Epidermal melanocyte (primary cell): ENCODE data around the gene ACAN.

Experiments used
- DNase-seq: peaks from one replicate; pipeline ENCODE4 v3.0.0; 2011; ENCODE audit warnings: low spot score; ENCODE audit not compliant: insufficient read length

The ACAN gene

DNA sequence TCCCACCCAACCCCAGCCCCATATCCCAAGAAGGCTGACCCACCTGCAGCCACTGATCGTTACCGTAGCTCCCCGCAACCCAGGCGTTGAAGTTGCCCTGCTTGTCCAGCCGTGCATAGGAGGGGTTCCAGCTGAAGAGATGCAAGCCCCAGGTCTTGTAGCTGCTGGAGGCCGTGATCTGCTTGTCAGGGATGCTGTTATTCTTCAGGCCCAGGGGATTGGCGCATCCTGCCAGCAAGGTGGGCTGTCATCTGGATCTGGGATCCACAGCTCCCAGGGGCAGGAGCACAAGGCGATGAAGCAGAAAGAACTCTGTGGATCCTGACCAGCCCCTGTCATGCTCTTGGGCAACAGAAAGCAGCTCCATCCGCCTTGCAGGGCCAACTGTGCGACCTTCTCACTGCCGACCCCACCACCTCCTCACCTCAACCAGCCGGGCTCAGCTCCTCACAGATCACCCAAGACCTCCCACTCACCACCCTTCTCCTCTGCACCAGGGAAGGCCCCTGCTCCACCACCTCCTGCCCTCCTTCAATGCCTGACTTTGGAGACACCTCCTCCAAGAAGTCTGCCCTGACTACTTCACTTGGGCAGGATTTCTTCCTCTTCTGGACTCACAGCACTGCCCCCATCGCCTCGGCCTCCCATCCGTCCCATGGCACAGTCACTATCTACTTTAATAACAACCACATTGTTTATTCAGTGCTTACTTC, 98.4 kb downstream of the ACAN start:
- no peak for DNase-seq

DNA sequence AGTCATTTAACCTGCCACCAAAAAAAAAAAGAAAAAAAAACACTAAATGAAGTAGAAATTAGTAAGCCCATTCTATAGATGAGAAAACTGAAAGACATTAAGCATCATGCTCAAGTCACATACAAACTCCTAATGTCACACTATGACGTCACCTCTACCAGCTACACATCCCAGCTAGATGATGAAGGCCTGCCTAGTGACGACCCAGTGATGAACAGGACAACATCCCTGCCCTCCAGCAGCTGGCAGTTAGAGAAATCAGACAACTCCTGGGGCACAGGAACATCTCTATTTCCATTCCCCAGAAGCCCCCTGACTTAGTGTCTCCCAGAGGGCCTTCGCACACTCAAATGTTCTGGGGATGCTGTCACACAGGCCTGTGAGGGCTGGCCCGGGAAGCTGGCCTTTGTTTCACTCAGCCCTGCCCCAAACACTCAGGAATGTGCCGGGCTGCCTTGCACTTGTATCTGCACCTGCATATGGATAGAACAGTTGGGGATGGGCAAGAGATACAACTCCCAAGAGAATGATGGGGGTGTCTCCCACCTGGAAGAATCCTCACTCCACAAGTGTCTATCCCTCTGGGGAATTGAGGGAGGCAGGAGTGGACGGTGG, 99.1 kb downstream of the ACAN start:
- DNase-seq, result no peak

DNA sequence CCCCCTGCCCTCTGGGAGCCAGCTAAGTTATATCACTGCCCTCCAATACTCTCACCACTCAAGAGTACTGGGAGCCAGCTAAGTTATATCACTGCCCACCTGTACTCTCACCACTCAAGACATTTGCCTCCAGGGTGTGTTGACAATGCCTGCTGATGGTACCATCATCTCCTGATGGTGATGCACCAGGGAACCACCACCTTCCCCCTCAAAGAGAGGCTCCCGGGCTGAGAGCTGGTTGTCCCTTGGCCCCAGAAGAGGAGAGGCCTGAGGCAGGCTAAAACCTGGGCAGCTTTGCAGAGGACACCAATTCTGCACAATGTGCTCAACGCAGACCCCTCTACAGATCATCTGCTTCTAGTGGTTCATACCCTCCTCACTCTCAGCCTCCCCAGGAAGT, 99.6 kb downstream of the ACAN start:
- DNase-seq, result no peak

DNA sequence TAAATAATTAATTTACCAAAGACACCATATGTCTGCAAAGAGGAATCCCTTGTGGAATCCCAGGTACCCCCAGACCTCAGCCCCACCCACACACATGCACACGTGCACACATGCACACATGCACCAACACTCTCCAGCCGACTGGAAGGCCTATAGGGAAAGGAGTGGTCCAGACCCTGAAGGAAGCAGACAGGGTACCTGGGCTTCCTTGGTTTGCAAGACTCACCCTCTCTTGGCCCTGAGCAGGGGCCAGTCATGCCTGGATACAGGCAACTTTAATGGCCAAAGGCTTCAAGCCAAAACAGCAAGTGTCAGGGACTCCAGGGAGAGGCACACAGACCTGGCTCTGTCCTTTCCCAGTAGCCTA, 101.0 kb downstream of the ACAN start:
- no peak for DNase-seq

DNA sequence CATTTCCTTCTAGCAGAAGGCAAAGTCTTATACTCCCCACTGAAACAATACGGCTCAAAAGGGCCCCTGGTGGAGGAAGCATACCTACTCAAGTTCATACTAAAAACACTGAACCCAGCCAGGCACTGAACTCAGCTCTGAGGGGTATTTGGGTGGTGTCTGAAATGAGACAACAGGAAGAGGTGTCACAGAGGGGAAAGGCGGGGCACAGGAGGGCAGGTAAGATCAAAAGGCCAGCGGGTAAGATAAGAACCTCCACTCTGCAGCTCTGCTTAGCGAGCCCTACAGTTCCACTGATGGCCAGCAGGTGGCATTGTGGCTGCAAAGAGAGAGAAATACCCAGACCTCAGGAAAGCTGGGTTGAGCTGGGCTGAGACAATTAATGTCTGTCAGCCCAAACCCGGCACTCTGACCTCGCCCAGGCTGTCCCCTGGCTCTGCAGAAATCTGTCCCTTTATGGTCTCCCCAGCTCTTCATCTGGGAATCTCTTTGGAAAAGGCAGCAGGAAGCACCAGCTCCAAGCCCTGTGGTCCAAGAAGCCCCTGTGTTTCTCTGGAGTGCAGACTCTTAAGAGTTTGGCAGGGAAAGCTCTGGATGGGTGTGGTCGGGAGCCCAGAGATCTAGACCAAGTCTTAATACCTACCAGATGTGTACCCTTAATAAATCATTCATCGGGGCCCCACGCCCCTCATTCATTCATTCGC, 101.5 kb downstream of the ACAN start:
- DNase-seq, result peak; percentile 84

DNA sequence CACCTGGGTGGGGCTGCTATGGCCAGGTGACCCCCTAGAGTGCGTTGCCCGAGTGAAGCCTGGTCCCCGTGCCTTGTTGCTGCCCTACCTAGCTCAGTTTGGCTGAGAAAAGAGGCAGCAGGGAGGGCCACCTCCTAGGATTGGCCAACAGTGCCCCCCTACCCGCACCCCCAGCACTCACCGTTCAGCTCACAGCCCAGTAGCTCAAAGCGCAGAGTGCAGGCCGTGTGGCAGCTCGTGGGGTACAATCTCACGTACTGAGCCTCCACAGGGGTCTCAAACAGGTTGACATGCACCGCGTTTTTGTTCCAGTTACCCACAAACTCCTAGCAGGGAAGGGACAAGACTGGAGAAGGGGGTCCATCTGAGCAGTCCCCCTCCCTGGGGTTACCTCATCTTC, 102.3 kb downstream of the ACAN start:
- no peak for DNase-seq

DNA sequence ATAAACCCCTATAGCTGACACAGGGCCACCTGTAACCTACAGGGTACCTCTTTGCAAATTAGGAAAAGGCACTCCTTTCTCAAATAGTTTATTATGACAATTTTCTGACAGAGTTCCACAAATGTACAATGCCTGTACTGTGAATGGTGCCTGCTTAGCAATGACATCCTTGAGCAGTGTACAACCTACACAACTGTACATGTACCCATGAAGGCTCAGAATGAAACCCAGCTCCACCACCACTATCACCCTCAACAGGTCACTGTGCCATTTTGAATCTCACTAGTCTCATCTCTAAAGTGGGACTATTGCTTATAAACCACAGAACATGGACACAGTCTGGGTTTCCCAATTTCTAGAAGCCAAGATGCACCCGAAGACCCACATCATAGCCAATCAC, 102.9 kb downstream of the ACAN start:
- no peak for DNase-seq

DNA sequence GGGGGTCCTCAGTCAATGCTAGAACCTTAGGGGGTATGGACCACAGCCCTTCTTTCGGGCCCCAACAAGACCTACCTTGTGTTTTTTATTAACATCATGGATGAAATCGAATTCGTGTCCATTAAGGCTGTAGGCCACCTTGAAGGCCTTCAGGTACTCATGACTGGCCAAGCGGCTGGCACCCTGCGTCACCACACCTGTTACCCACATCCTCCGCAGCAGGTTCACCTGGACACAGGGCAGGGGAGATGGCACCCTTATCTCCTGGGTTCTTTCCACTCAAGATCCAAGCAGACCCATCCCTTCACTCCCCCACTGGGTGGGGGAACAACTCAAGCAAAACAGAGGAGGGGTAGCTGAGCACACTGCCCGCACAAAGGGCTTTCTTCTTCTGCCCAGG, 103.3 kb downstream of the ACAN start:
- DNase-seq, result no peak

DNA sequence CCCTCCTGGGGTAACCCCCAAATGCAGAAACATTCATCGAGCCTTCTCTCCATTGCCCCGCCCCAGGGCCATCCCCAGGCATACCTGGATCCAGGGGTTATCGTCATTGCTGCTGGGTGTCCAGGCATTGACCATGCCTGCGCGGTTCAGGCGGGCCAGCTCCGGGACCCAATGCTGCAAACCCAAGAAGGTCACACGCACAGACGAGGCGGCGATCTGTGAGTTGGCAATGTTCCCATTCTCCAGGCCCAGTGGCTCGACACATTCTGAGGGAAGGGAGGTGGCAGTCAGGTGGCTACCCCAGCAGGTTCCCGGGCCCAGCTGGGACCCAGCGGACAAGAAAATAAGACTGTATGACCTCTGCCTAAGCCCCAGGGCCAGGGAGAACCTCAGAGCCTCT, 103.9 kb downstream of the ACAN start:
- no peak for DNase-seq

DNA sequence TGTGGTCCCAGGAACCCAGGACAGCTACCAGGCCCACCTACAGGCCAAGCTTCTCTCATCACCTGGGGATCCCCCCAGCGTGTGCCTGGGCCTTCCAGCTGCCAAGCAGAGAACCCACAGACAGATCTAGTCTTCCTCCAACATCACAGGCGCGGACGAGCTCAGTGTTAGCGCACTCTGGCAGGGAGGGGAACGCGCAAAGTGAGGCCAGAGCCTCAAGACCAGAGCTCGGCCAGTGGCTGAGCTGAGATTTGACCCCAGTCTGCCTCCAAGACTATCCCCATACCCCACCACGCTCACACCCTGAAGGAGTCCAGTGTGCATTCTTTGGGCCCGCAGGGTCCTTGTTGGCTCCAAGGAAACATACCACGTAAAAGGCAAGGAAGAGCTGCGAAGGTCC, 104.9 kb downstream of the ACAN start:
- DNase-seq, result no peak

DNA sequence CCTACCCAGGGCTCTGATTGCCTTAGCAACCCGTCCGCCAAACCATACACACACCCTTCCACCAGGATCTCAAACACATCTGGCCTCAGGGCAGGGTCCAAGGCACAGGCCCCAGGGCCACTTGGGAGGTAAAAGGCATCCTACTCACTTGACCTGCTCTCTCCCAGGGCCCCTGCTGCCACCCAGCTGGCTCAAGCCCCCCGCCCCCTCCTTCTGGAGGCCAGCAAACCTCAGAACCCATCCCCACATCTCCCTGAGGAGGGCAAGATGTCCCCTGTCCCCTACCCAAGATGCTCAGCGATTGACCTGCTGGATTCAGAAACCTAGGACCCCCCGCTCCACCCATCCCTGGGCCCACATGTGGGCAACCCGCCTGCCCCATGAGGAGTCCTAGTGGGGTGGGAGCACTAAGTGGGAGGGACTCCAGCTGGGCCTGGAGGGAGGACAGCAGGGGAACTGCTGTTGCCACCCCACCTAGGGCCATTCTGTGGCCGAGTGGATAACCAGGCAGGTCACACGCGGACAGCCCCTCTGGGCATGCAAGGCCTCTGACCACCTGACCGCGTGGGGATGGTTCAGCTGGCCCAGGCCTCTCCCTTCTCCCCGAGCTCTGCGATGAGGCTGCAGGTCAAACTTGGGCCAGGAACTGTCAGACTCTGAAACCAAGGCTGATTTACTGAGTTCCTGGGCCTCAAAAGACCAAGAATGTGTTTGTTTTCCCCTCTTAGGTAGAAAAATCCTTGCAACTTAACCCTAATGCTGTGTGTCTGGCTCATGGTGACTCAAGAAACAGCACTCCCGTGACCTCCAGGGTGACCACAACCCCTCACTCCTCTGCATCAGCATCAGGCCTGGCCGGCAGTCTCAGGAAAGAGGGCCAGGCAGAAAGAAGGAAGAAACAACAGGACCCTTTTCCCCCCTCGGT, 105.7 kb downstream of the ACAN start:
- no peak for DNase-seq

DNA sequence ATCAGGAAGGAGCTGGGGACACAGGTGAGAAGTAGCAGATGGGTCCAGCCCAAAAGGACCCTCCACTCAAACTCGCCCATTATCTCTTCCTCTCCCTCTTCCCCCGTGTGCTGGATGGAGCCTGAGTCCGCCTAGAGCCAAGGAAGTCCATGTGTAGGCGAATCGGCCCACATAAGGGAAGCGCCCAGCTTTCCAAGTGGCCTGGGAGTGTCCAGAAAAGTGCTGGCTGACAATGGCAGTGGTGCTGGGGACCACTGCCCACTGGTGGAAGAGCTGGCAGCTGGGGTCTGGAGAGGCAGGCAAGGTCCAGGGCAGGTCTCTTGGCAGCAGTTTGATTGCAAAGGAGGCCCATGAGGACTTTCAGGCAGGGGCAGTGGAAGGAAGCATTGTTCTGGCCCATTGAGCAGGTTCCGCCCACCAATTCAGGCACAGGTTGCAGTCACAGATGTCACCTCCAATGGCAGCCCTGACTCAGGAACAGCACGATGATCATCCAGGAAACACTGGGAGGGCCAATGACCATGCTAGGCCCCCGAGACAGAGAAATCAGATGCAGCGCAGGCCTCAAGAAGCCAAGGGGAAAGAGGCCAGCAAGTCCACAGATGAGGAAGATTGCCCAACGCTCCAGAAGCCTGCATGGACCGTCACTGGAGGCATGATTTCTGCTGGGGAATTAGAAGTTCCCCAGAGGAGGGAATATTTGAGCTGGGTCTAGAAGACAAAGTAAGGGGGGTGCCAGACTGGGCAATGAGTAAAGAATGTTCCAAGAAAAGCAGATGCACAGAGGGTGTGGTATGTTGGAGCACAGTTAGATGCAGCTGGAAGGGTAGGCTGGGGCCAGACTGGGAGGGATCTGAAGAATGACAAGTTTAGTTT, 107.0 kb downstream of the ACAN start:
- no peak for DNase-seq

DNA sequence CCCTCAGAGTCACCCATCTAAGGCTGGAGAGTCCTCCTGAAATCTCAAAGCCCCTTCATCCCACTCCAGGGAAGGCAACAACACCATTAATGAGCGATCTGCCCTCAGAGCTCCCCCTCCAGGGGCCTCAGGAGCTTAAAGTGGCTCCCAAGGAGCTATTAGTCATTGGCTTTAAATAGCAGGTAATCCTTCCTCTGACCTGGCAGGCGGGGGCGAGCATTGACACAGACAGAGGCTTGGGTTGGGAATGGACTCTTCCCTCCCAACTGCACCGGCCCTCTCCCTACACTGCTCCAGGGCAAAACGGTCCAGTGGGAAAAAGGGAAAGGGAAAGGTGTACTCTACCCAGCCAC, 108.5 kb downstream of the ACAN start:
- DNase-seq, result no peak

DNA sequence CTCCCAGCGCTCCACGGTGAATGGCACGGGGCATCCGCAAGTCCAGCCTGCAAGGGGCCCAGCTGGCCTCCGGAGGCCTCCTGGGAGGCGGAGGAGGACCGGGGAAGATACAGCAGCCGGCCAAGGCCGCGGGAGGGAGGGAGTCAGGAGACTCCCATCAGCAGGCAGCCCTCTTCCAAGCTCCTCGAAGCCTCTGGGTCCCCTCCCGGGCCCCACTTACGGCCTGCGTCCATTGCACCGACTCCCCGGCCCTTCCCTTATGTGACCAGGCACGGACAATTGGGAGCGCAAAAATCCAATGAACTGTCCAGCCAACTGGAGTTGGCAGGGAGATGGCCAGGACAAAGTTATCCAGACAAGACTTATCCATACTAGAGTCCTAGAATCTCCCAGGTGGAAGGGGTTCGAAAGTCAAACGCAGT, 109.3 kb downstream of the ACAN start:
- peak; percentile 40 for DNase-seq

DNA sequence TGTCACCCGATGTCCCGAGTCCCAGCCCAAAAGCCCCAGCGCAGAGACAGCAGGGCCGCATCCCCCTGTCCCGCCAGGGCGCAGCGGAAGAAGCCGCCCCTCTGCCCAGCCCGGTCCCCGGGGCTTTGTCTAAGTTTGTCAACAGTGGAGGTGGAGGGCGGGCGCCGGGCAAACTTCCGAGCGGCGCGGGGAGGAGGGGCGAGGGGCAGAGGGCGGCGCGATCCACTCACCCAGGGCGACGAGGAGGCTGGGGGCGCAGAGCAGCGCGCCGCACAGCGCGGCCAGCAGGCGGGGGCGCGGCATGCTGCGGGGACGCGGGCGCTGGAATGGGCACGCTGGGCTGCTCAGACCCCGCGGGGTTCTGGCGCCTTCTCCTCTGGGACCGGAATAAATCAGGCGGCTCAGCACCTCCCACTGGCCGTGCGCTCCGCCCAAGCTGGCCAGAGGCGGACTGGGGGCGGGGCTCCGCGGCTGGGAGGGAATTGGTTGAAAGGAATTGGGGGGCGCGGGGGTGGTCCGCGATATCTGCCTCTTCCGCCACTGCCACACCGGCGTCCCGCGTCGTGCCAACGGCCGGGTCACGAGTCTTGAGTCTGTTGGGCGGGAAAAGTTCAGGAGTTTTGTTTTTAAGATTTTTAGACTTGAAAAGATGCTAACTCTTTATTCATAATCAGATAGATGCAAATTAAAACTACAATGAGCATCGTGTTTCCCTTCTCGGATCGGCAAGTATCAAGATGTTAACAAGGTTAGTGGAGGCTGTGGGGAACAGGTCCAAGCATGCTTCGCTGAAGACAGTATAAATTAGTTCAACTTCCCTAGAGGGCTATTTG, 110.0 kb downstream of the ACAN start, which contains the start of gene MFGE8:
TSS of gene MFGE8 (minus strand) at position 363 of the 833 bp plus-strand sequence. CDS start at position 303, 60 bp downstream.
- peak; percentile 86 for DNase-seq

DNA sequence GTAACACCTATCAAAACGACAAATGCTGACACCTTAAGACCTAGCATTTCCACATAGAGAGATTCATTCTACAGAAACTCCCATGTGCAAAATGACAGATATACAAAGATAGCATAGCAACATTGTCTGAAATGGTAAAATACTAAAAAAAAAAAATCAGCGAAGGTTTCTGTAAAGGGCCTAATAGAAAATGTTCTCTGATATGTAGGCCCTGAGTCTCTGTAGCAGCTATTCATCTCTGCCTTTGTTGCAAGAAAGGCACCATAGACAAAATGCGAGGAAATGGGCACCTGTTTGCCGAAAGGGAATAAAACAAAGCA, 110.6 kb downstream of the ACAN start:
- no peak for DNase-seq

DNA sequence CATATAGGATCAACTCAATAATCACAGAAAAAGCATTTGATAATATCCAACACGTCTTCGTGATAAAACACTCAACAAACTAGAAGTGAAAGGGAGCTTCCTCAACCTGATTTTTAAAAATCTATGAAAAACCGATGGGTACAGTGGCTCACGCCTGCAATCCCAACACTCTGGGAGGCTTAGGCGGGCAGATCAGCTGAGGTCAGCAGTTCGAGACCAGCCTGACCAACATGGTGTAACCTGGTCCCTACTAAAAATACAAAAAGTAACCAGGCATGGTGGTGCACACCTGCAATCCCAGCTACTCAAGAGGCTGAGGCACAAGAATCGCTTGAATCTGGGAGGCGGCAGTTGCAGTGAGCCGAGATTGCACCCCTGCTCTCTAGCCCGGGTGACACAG, 112.1 kb downstream of the ACAN start:
- no peak for DNase-seq

DNA sequence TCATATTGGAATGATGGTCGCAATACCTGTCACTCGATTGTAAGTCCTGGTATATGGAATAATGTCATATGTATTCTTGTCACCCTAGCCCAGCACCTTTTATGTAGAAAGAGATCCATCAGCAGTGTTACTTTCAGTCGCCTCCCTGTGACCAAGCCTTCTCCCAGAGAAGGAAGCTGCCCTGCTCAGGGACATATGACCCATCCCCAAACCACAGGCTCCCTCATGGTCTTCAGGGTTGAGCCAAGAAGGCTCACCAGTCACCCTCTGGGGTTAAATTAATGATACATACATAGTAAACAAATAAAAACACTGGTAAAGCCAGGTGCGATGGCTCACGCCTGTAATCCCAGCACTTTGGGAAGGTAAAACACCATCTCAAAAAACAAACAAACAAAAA, 114.5 kb downstream of the ACAN start:
- DNase-seq, result no peak

DNA sequence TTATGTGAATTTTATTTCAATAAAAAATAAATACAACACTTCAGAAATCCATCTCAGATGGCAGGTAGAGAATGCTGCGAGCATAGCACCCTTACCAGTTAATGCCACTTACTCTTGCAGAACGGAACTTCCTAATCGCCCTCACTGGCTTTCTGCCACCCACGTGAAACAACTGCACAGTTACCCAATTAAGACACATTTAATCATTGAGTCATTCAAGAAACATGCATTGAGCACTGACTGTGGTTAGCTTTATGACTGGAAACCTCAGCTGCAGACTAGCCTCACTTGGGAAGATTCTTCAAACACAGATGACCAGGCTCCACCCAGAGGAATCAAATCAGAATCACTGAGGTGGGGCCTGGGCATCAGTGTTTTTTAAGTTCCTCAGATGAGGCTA, 115.5 kb downstream of the ACAN start:
- peak; percentile 64 for DNase-seq
